Activated T-cell treated with anti-CD3 and anti-CD28 coated beads, Interleukin-2, amount 50 U/mL, for 1 hour (primary cell): ENCODE results near the gene PTPRK.

Experiments
- DNase-seq: peaks from one replicate; pipeline ENCODE4 v3.0.0-alpha.2; 2020

The PTPRK gene

DNA sequence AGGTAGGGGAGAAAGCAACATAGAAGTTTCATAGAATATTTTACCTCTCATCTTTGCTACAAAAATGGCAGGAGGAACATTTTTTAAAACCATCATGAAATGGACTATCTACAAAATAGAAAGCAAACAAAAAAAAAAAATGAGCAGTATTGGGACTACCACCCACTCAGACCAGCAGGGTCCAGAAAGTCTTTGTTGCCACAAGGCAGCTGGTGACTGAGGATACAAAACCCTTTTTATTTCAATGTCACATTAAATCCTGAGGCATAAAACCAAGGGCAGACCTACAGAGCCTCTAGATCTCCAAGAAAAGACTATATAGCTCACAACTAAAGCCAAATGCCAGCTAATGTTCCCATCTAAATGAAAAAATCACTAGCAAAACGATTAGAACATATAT, 282.2 kb downstream of the PTPRK start:
- DNase-seq = no peak

DNA sequence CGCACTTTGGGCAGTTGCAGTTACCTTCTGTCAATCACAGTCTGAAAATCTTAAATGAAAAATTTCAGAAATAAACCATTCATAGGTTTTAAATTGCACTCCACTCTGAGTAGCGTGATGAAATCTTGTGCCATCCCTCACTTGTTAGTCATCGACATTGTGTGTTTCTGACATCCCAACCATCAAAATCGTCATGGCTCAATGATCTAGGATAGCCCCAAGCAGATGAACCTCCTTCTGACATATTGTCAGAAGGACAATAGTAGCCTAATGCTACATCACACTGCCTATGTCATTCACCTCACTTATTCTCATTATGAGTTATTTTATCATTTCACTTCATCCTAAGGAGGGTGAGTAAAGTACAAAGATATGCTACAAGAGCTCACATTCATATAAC, 284.8 kb downstream of the PTPRK start:
- no peak for DNase-seq

DNA sequence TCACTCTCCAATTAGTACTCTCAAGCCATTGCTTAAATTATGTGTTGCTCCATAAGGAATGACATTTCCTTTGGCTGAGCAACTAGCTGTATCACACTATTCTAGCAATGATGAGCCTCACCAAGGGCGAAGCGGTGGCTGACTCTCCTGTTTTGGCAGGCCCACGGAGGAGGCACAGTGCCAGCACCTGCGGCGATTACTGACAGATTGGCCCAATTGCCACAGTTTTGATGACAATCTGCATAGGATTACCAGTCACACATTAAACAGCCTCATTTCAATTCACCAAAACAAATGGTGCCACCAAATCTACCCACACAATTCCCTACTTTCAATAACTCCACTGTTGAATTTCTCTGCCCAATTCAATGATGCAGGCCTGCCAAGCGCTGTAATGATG, 286.9 kb downstream of the PTPRK start:
- no peak for DNase-seq

DNA sequence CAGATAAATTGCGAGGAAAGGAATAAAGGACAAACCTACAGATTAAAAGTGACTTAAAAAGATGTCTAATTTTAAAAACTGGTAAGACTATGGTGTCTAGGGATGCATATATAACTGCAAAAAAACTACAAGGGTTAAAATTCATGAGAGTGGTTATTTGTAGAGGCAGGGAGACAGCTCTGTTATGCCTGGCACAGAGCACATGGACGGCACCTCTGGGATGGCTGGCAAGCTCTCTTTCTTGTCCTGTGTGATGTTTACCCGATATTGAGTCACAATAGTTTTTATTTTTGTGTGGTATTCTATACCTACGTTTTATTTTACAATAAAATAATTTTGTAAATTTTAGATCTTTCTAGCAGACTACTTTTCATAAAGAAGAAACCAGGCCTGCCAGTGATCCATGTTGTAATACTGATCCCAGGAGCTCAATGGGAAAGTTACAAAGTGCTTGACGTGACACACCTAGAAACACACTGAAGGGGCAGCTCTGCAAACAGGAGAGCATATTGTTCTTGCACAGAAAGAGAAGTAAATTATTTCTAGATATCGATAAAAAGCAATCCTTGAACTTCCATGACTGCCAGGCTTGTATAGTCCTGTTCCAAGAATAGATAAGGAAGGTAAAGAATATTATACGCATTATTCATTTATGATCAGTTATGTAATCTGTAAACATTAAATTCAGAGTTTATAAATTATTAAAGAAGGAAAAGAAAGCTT, 290.0 kb downstream of the PTPRK start:
- DNase-seq = no peak

DNA sequence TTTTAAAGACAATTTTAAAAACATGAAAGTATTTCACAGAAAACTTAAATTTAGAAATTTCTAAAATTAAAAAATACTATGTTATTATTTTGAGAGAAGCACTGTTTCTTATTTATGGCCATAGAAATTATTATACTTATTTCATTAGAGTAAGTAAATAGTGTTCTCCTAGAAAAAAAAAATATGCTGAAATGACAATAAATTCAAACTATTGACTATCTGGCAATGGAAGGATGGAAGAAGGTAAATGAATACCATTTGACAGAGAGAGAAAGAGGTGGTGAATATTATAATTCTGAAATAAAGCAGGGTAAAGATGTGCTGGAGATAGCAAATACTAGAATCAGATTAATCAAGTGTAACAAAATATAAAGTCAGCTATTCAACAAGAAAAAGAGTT, 294.8 kb downstream of the PTPRK start:
- DNase-seq = no peak

DNA sequence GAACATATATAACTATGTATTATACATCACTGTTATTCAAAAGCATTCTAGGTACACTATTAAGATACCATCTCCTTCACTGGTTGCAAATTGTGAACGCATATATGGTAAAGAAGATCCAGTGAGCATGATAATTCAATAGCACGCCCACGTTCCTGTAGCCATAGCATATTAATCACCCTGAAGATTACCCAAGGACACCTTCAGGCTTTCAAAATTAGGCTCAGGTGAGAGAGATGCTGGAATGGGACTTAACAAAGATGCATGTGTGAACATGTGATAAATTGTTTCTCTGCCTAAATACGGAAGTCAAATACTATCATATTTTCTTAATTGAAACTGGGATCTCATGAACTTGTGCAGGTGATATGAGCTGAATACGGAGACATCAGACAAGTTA, 303.5 kb downstream of the PTPRK start:
- DNase-seq = no peak

DNA sequence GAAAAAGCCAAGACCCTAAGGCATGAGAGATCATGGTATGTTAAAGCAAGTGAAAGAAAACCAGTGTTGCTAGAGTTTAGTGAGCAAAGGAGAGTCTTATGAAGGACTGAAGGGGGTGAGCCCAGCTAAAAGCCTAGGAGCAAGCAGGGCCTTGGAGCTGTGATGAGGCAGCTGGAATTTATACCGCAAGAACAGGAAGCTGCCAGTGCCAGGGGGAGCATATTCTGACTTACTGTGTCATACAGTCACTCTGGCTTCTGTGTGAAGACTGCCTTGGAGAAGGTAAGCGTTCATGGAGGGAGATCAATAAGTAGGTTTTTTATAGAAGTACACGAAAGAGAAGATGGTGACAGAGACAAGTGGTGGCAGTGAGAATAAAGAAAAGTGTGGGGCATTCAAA, 310.6 kb downstream of the PTPRK start:
- DNase-seq = no peak

DNA sequence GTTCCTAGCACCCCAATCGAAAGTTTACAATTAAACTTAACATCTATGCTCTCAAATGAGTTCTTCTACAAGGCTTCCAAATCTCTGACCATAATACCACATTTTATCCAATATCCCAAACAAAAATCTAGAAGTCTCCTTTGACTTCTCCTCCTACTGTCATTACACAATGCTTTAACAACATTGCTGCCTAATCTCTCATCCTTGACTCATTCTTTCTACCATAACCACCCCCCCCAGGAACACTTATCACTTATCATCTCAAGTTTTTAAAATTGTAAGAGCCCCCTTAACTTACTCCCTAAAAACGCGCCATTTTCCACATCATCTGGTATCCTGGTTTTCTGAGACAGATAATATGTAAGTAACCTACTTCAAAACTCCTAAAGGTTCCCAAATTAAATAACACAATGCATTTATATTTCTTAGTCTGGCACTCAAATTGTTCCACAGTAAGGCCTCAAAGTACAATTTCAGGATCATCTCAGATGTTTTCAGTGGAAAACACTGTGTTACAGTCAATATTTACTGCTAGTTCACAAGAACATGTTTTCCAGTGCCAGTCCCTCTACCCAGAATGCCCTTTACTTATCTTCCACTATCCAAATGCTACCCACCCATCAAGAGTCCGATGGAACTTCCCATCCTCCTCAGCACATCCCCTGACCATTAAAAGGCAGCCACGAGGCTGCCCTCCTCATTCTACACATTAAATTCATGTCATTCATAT, 311.4 kb downstream of the PTPRK start:
- DNase-seq = no peak

DNA sequence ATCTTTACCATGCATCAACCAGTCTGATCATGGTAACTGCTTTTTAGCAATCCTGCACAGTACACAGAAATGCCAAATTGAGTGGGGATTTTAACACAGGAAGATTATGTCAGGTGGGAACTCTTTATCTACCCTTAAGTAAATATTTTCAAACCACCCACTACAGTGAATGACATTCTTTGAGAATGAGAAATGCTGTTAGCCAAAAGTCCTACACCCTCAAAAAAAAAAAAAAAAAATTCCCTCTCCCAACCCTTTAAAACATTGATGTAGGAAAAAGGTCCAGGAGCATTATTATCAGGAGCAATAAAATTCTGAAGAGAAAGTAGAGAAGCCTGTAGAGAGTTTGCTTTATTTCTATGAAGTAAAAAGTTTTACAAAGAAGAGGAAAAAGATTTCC, 312.3 kb downstream of the PTPRK start:
- DNase-seq = no peak

DNA sequence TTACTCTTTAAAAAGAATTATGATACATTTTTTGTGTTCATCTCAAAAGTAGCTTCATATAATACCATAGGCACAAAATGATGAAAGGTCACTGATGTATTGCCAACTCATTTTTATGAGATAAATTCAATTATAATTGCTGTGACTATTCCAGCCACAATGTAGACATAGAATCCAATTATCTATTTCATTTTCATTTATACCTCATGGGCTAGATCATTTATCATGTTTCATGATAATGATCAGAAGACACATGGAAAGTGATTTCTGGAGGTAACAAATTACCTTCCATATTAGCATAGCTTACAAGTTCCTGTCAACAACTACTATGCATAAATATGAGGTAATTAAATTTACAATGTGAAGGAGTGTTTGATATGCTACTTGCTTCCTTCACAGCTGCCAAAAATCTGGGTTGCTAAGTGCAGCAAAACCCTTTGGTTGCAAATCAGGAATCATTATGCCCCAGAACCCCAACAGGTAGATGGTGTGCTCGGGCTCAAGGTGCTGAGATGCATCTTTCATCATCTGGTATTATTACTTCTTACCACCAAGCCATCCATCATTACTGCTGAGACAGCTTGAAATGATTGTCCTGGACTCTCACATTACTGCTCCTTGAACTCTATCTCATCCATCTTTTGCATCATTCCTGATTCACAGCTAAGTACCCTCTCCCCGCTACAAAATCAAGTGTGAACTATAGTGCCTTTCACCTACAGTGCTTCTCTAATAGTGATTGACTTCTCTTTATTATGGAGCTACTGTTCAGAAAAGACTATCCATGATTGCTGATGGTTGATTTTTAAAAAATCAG, 313.6 kb downstream of the PTPRK start:
- no peak for DNase-seq

DNA sequence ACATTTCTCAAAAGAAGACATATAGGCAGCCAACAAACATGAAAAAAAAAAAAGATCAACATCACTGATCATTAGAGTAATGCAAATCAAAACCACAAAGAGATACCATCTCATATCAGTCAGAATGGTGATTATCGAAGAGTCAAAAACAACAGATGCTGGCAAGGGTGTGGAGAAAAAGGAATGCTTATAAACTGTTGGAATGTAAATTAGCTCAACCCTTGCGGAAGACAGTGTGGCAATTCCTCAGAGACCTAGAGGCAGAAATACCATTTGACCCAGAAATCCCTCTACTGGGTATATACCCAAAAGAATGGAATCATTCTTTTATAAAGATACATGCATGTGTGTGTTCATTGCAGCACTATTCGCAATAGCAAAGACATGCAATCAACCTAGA, 315.8 kb downstream of the PTPRK start:
- no peak for DNase-seq

DNA sequence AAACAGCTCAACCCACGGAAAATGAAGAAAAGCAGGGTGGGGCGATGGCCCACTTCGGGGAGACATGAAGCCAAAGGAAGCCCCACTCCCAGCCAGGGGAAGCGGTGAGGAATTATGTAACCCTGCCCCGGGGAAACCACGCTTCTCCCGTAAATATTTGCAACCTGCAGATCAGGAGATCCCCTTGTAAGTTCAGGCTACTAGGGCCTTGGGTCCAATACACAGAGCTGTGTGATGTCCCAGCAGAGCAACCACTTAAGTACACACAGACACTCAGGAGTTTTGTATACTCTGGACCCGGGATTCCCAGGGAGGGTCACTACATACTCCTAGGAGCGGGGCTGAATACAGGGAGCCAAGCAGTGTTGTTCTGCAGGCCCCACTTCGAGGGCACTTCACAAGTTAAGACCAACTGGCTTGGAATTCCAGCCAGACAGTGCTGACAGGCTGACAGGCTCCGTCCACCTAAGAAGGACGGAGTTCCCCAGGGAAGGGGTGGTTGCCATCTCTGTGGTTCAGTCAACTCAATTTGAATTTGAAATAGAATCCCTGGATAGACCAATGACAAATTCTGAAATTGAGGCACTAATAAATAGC, 318.1 kb downstream of the PTPRK start:
- no peak for DNase-seq

DNA sequence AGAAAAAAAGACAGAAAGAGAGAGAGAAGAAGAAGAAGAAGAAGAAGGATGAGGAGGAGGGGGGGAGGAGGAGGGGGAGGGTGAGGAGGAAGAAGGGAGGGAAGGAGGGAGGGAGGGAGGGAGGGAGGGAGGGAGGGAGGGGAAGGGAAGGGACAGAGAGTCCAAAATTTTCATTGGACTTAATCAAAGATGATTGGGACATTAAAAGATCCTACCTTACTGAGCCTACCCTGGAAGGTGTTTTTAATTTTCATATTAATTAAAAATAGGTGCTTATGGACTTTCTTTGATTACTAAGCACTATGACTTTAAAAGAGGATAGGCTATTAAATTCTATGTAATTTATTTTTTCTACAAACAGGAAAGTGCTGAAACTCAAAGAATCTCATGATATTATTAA, 319.6 kb downstream of the PTPRK start:
- no peak for DNase-seq

DNA sequence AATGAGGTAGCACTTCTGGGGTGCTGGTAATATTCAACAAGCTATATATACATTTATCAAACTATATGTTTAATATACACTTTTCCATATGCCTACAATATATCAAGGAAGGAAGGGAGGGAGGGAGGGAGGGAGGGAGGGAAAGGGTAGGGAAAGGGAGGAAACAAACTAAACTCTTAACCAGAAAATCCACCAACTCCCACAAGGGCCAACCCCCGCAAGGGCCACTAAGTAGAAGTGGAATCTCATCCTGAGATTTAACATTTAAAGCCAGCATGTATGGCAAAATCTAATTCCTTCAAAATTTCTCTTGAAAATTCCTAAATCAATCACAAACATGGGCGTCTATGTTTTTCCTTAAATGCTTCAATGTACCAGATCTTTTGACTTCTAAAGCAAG, 320.9 kb downstream of the PTPRK start:
- DNase-seq = no peak

DNA sequence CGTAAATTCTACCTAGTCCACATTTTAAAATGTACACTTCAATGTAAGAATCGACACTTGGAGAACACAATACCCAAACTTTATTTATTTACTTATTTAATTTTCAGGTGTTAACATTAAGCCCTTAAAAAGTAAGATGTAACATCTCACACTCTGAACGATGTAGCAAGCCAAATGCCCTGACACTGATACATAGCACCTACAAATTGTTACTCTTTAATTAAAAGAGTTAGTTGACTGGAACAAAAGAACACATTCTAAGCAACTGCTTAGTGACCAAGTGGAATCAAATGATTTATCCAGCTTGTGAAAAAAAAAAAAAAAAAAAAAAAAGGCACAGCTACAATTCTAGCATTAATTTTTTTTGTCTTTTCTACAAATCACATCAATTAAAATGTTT, 327.4 kb downstream of the PTPRK start:
- no peak for DNase-seq

DNA sequence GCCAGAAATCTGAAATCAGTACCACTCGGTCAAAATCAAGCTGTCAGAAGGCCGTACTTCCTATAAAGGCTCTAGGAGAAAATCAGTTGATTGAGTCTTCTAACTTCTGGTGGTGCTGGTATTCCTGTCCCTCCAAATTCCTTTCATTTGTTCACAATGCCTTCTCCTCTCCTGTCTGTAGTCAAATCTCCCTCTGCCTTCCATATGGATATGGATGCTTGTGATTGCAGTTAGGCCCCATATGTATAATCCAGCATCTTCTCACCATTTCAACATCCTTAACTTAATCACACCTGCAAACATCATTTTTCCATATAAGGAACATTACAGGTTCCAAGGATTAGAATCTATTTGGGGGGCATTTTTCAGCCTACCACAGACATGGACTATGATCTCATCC, 331.7 kb downstream of the PTPRK start:
- DNase-seq = no peak

DNA sequence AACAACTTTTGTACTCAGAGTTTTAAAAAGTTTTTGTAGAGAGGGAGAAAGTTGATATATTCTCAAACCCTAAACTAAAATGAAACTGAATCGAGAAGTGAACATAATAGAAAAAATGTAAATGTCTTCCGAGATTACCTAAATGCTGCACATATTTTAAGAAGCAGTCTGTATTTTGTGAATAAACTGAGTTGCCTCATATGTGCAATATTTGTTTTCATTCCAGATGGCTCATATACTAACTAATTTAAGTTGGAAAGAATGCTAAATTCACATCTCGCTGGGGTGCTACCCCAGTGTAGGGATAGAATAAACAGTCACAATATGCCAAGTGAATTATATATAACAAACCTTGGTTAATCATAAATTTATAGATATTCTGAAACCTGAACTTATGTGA, 333.7 kb downstream of the PTPRK start:
- no peak for DNase-seq

DNA sequence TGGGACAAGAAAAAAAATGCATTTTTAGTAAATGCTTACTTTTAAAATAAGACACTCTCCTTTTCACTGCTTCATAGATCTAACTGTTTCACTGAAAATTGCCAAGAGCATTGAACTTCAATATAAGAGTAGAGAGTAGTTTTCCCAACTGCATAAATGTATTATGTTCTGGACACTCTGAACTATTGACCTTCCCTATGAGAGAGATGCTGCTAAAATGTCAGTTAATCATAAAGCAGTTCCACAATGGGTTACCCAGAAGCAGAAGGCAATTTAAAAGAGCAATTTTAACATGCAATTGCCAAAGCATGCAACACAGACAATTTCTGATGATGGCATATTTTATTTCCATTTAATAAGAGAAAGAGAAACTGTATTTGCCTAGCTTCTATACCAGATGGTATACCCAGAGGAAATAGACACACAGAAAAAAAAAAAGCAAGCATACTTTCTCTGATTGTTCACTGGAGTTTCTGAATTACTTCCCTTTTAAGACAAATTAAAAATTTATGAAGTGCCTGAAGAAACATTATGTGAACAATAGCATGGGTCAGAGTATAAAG, 340.4 kb downstream of the PTPRK start:
- DNase-seq = no peak

DNA sequence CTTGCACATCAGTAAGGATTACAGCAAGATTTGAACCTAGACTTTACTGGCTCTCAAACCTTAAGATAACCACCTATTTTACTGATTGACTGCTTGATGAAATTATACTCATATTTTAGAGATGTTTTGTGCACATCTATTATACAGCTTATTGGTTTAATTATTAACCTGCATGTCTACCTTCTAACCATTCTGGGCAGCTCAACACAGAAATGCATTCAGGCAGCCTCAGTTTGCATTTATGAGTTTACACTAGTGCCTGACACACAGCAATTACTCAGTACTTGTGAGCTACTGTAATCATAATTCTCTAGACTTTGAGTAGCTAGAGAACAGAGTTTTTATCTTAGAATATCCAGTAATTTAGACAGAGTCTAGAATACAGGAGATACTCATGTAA, 345.7 kb downstream of the PTPRK start:
- no peak for DNase-seq

DNA sequence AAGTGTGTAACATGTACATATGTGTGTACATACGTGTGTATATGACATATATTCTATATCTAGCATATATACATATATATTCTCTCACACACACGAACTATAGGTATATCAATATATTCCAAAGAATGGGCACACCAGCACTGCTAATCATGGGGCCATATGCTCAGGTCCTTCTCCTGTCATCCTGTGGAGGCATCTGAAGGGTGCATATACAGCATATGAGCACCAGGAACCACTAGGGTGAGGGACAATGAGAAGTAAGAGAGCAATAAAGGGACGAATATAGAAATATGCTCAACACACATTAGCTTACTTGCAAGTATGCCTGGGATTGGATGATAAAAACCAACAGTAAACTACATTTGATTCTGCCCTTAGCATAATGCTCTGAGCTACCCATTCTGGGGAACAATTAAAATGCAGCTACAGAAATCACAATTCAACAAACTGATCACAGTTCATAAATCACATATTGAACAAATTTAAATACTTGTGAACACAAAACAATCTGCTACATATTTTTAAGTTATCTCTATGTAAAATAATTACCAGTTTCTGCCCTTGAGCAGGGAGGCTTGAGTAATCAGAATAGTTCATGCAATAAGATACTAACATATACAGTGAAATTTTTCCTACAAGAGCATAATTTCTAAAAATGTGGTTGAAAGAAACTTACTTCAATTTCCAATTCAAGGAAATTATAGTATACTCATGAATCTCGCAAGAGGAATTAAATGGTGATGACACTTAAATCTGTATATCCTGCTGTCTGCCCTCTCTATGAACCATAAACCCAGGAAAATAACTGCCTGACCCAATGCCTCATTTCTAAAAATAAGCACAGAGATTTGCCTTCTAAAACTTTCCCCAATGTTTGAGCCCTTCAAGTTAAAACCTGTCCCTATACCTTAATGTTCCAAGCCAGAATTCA, 347.4 kb downstream of the PTPRK start:
- DNase-seq = no peak

DNA sequence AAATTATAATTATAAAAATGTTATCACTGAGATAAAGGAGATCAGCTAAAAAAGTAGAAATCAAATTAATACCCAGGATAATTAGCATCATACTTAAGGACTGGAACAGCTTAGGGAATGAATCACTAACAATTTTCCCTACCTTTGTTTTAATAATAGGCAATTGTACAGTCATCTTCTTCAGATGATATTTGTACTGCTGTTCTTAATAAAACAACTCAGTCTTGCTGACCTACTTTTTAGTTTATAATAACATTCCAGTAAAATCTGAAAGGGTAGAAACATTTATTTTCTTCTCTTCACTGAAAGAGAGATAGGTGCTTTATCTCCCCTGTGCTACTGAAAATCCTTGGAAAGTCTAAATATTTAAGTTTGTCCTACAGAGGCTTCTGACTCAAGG, 348.3 kb downstream of the PTPRK start:
- no peak for DNase-seq

DNA sequence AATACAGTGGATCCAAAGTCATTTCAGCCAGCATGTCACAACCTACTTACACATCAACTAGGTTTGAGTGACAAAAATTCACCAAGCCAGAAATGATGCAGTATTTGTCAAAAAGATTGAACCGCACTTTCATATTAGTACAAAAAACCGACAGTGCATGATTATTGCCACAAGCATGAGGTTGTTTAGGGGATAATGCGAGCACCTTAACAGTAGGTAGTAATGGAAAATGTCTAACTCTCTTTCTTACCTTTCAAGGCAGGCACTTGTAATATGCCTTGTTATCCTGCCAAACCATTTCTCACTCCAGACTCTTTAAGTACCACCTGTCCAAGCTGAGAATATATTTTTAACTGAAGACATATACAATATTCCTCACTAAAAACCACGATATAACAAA, 349.2 kb downstream of the PTPRK start:
- DNase-seq = no peak
